C4-2B (cell line): Measurements from ENCODE around the gene RITA1.

Source experiments
- ZFX ChIP-seq: fragments of 450-650 bp; IDR thresholded peaks from 2 replicates; pipeline ENCODE4 v1.6.1; 2017
- TF ChIP-seq, protein P1 (sequence below): fragments of 450-650 bp; conservative IDR thresholded peaks from 2 replicates; pipeline ENCODE4 v1.5.1; 2017; ENCODE audit warnings: mild to moderate bottlenecking

- TF ChIP-seq, protein P1, sequence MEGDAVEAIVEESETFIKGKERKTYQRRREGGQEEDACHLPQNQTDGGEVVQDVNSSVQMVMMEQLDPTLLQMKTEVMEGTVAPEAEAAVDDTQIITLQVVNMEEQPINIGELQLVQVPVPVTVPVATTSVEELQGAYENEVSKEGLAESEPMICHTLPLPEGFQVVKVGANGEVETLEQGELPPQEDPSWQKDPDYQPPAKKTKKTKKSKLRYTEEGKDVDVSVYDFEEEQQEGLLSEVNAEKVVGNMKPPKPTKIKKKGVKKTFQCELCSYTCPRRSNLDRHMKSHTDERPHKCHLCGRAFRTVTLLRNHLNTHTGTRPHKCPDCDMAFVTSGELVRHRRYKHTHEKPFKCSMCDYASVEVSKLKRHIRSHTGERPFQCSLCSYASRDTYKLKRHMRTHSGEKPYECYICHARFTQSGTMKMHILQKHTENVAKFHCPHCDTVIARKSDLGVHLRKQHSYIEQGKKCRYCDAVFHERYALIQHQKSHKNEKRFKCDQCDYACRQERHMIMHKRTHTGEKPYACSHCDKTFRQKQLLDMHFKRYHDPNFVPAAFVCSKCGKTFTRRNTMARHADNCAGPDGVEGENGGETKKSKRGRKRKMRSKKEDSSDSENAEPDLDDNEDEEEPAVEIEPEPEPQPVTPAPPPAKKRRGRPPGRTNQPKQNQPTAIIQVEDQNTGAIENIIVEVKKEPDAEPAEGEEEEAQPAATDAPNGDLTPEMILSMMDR, result peak; percentile 96
- no peak for TF ChIP-seq ZFX
Observed at GRCh38 chr12:113174461-113175384, 10.8 kb upstream of the RITA1 start.
